KMS-11 (cell line): ENCODE results near the gene FILIP1.

ENCODE experiments used
- H2AFZ ChIP-seq: fragments of 200-600 bp; sonication (generic); 2 replicates; pipeline ENCODE4 v1.6.1; 2016; ENCODE audit warnings: antibody characterized with exemption, mixed run types, low read depth
- H3K27ac ChIP-seq: fragments of 200-600 bp; sonication (generic); 2 replicates; pipeline ENCODE4 v1.6.1; 2016; ENCODE audit warnings: mild to moderate bottlenecking, mixed run types
- H3K27me3 ChIP-seq: fragments of 200-600 bp; sonication (generic); 2 replicates; pipeline ENCODE4 v1.6.1; 2017; ENCODE audit warnings: mild to moderate bottlenecking, low read depth, mixed run types, moderate library complexity; ENCODE audit not compliant: insufficient read depth
- H3K36me3 ChIP-seq: fragments of 200-600 bp; sonication (generic); 2 replicates; pipeline ENCODE4 v1.6.1; 2017; ENCODE audit warnings: mild to moderate bottlenecking, mixed run types; ENCODE audit not compliant: insufficient read depth
- H3K4me1 ChIP-seq: fragments of 200-600 bp; sonication (generic); 2 replicates; pipeline ENCODE4 v1.6.1; 2016; ENCODE audit warnings: mild to moderate bottlenecking, low read depth, mixed run types; ENCODE audit not compliant: poor library complexity, severe bottlenecking
- H3K4me2 ChIP-seq: fragments of 200-600 bp; sonication (generic); 2 replicates; pipeline ENCODE4 v1.7.0; 2016; ENCODE audit warnings: mild to moderate bottlenecking, mixed run types
- H3K4me3 ChIP-seq: fragments of 200-600 bp; sonication (generic); IDR thresholded peaks from 2 replicates; pipeline ENCODE4 v1.6.1; 2017; ENCODE audit warnings: low read depth, low read length, mixed read lengths; ENCODE audit not compliant: insufficient read depth
- H3K79me2 ChIP-seq: fragments of 200-600 bp; sonication (generic); 2 replicates; pipeline ENCODE4 v1.6.1; 2016; ENCODE audit warnings: low read depth, mixed run types; ENCODE audit not compliant: insufficient read depth
- H3K9ac ChIP-seq: fragments of 200-600 bp; sonication (generic); 2 replicates; pipeline ENCODE4 v1.6.1; 2016; ENCODE audit warnings: mild to moderate bottlenecking, mixed run types
- H4K20me1 ChIP-seq: fragments of 200-600 bp; sonication (generic); 2 replicates; pipeline ENCODE4 v1.6.1; 2016; ENCODE audit warnings: mild to moderate bottlenecking, mixed run types; ENCODE audit not compliant: insufficient read depth
- CTCF ChIP-seq: fragments of 200-600 bp; sonication (generic); conservative IDR thresholded peaks from 2 replicates; pipeline ENCODE4 v1.6.1; 2017; ENCODE audit warnings: low read depth, mild to moderate bottlenecking, antibody characterized with exemption, low read length, moderate library complexity, mixed read lengths

Gene FILIP1

GRCh38 chr6:75489025-75489424 lies 4.6 kb downstream of the FILIP1 start:
- Histone ChIP-seq H3K4me2 (no peak overlapping the region), H3K4me3 (no peak overlapping the region)
- no peak for TF ChIP-seq CTCF

GRCh38 chr6:75488033-75488432 lies 5.6 kb downstream of the FILIP1 start:
- H3K79me2 ChIP-seq = no peaks in the 10 kb centered on the region
- H3K27ac ChIP-seq = no peak overlapping the region
- no peak for TF ChIP-seq CTCF
- no peaks in the 10 kb centered on the region for H4K20me1 ChIP-seq
- no peak overlapping the region for H3K9ac ChIP-seq
- no peaks in the 10 kb centered on the region for H3K4me1 ChIP-seq
- H3K4me2 ChIP-seq = no peak overlapping the region
- H2AFZ ChIP-seq = no peak overlapping the region
- no peak overlapping the region for H3K4me3 ChIP-seq
- H3K27me3 ChIP-seq = no peaks in the 10 kb centered on the region
- H3K36me3 ChIP-seq = no peaks in the 10 kb centered on the region

More at GRCh38 chr6:75489025-75489424, 4.6 kb downstream of the FILIP1 start:
- Histone ChIP-seq H3K27me3 (no peaks in the 10 kb centered on the region), H4K20me1 (no peaks in the 10 kb centered on the region), H2AFZ (no peak overlapping the region), H3K4me1 (no peaks in the 10 kb centered on the region), H3K79me2 (no peaks in the 10 kb centered on the region), H3K36me3 (no peaks in the 10 kb centered on the region), H3K27ac (no peak overlapping the region), H3K9ac (no peak overlapping the region)

- Histone ChIP-seq H3K4me2 (no peak overlapping the region), H2AFZ (no peak overlapping the region), H3K27me3 (no peaks in the 10 kb centered on the region), H3K4me3 (no peak overlapping the region), H3K36me3 (no peaks in the 10 kb centered on the region), H3K4me1 (no peaks in the 10 kb centered on the region), H4K20me1 (no peaks in the 10 kb centered on the region), H3K27ac (no peak overlapping the region), H3K9ac (no peak overlapping the region), H3K79me2 (no peaks in the 10 kb centered on the region)
- no peak for TF ChIP-seq CTCF
Observed at GRCh38 chr6:75486850-75487518, 6.6 kb downstream of the FILIP1 start.

GRCh38 chr6:75484535-75484934 lies 9.1 kb downstream of the FILIP1 start:
- no peaks in the 10 kb centered on the region for H4K20me1 ChIP-seq
- H2AFZ ChIP-seq = no peak overlapping the region
- H3K36me3 ChIP-seq = no peaks in the 10 kb centered on the region
- TF ChIP-seq CTCF = no peak
- H3K4me2 ChIP-seq = no peak overlapping the region
- H3K4me1 ChIP-seq = no peaks in the 10 kb centered on the region
- no peak overlapping the region for H3K9ac ChIP-seq
- no peaks in the 10 kb centered on the region for H3K27me3 ChIP-seq
- H3K79me2 ChIP-seq = no peaks in the 10 kb centered on the region
- no peak overlapping the region for H3K4me3 ChIP-seq
- no peak overlapping the region for H3K27ac ChIP-seq
